ACC112 (cell line): Measurements from ENCODE around the gene MT1M.

Source experiments
- H2AFZ ChIP-seq: fragments of 200-600 bp; sonication (generic); one replicate; pipeline ENCODE4 v1.6.0; 2017; ENCODE audit warnings: antibody characterized with exemption, low read length; ENCODE audit not compliant: unreplicated experiment
- H3K27ac ChIP-seq: fragments of 200-600 bp; sonication (generic); 2 replicates; pipeline ENCODE4 v1.5.1; 2014; ENCODE audit warnings: low read depth, mild to moderate bottlenecking, antibody characterized with exemption, low read length, moderate library complexity
- H3K27me3 ChIP-seq: fragments of 200-600 bp; sonication (generic); 2 replicates; pipeline ENCODE4 v1.6.1; 2014; ENCODE audit warnings: mild to moderate bottlenecking, antibody characterized with exemption, low read length, moderate library complexity, mixed read lengths; ENCODE audit not compliant: insufficient read depth
- H3K36me3 ChIP-seq: fragments of 200-600 bp; sonication (generic); 2 replicates; pipeline ENCODE4 v1.6.1; 2016; ENCODE audit warnings: mild to moderate bottlenecking, antibody characterized with exemption, low read length, moderate library complexity, mixed read lengths; ENCODE audit not compliant: insufficient read depth
- H3K4me1 ChIP-seq: fragments of 200-600 bp; sonication (generic); one replicate; pipeline ENCODE4 v1.6.1; 2016; ENCODE audit warnings: low read length, mixed read lengths; ENCODE audit not compliant: insufficient read depth, unreplicated experiment, control insufficient read depth
- H3K4me3 ChIP-seq: fragments of 200-600 bp; sonication (generic); 2 replicates; pipeline ENCODE4 v1.5.1; 2014; ENCODE audit warnings: mild to moderate bottlenecking, low read depth, low read length
- H3K79me2 ChIP-seq: fragments of 200-600 bp; sonication (generic); one replicate; pipeline ENCODE4 v1.6.0; 2016; ENCODE audit warnings: low read length; ENCODE audit not compliant: control insufficient read depth, unreplicated experiment, insufficient read depth

MT1M gene

GRCh38 chr16:56675685-56676210 lies 43.3 kb downstream of the MT1M start:
- no peak overlapping the region for H3K27ac ChIP-seq
- no peak overlapping the region for H2AFZ ChIP-seq
- H3K4me3 ChIP-seq = no peak overlapping the region
- H3K4me1 ChIP-seq = no peaks in the 10 kb centered on the region
- no peaks in the 10 kb centered on the region for H3K79me2 ChIP-seq
- H3K27me3 ChIP-seq = peaks cover 13% of the 10 kb centered on the region; the same call in 1 of the 2 replicates
- H3K36me3 ChIP-seq = no peaks in the 10 kb centered on the region

- no peaks in the 10 kb centered on the region for H3K4me1 ChIP-seq
These were observed 45.0 kb downstream of the MT1M start for GRCh38 chr16:56677474-56677873.

GRCh38 chr16:56679078-56679730 lies 46.7 kb downstream of the MT1M start:
- Histone ChIP-seq H3K36me3 (no peaks in the 10 kb centered on the region), H3K4me1 (peaks cover 13% of the 10 kb centered on the region), H3K27ac (no peak overlapping the region), H3K79me2 (peaks cover 7% of the 10 kb centered on the region), H3K27me3 (peaks cover 8% of the 10 kb centered on the region; the same call in 1 of the 2 replicates), H2AFZ (no peak overlapping the region), H3K4me3 (no peak overlapping the region)

More at GRCh38 chr16:56677474-56677873, 45.0 kb downstream of the MT1M start:
- Histone ChIP-seq H3K27me3 (peaks cover 8% of the 10 kb centered on the region; the same call in 1 of the 2 replicates), H2AFZ (no peak overlapping the region), H3K36me3 (no peaks in the 10 kb centered on the region), H3K4me3 (no peak overlapping the region), H3K27ac (no peak overlapping the region), H3K79me2 (no peaks in the 10 kb centered on the region)

GRCh38 chr16:56679818-56680217 lies 47.4 kb downstream of the MT1M start:
- H3K27me3 ChIP-seq = peaks cover 8% of the 10 kb centered on the region; the same call in 1 of the 2 replicates

GRCh38 chr16:56681939-56682702 lies 49.7 kb downstream of the MT1M start, which contains the start of gene MT1X:
Gene MT1X (plus strand): TSS chr16:56682470. CDS start chr16:56682541, 71 bp downstream.
- Histone ChIP-seq H3K27me3 (no peaks in the 10 kb centered on the region), H3K27ac (no peak within 1 kb of the TSS)

More at GRCh38 chr16:56679818-56680217, 47.4 kb downstream of the MT1M start:
- Histone ChIP-seq H3K27ac (no peak overlapping the region), H3K4me3 (no peak overlapping the region), H3K4me1 (peaks cover 19% of the 10 kb centered on the region), H3K79me2 (peaks cover 7% of the 10 kb centered on the region), H2AFZ (no peak overlapping the region), H3K36me3 (no peaks in the 10 kb centered on the region)

GRCh38 chr16:56682703-56683397 lies 50.4 kb downstream of the MT1M start:
- H3K36me3 ChIP-seq = no peaks in the 10 kb centered on the region
- no peak overlapping the region for H3K27ac ChIP-seq
- H2AFZ ChIP-seq = peak overlapping the region; percentile 20
- H3K27me3 ChIP-seq = no peaks in the 10 kb centered on the region
- H3K79me2 ChIP-seq = peaks cover 7% of the 10 kb centered on the region
- peaks cover 19% of the 10 kb centered on the region for H3K4me1 ChIP-seq
- peak overlapping the region; percentile 91 for H3K4me3 ChIP-seq

More at GRCh38 chr16:56681939-56682702, 49.7 kb downstream of the MT1M start, which contains the start of gene MT1X:
- Histone ChIP-seq H3K36me3 (no peaks in the 10 kb centered on the region), H2AFZ (peak within 1 kb of the TSS; percentile 89), H3K4me3 (peak within 1 kb of the TSS; percentile 91), H3K79me2 (peaks cover 7% of the 10 kb centered on the region), H3K4me1 (peaks cover 19% of the 10 kb centered on the region)
